NCI-H2107 (cell line): ENCODE data around the gene GSK3A.

Experiments
- DNase-seq: peaks from one replicate; lab custom pipeline; 2025; lab: John Stamatoyannopoulos, UW

GSK3A gene

GRCh38 chr19:42225718-42226292, 16.6 kb downstream of the GSK3A start:
- DNase-seq: no peak

- DNase-seq: no peak
Observed at GRCh38 chr19:42224940-42225717, 17.3 kb downstream of the GSK3A start.

- no peak for DNase-seq
Observed at GRCh38 chr19:42220751-42221097, 21.7 kb downstream of the GSK3A start.

GRCh38 chr19:42219812-42220750, 22.3 kb downstream of the GSK3A start, which contains the start of gene ZNF526:
Gene ZNF526, plus strand, starts transcription at chr19:42220312. Its CDS starts 4,092 bp downstream, at chr19:42224404.
- peak; percentile 91 for DNase-seq

GRCh38 chr19:42217520-42218437, 24.6 kb downstream of the GSK3A start, which contains the start of gene DEDD2:
Gene DEDD2, minus strand, starts transcription at chr19:42217677. Its CDS starts 670 bp downstream, at chr19:42217007.
- DNase-seq: peak; percentile 94

- DNase-seq: no peak
Observed at GRCh38 chr19:42216653-42217519, 25.5 kb downstream of the GSK3A start.

- DNase-seq: no peak
Observed at GRCh38 chr19:42214810-42215485, 27.5 kb downstream of the GSK3A start.

GRCh38 chr19:42212886-42213285, 29.5 kb downstream of the GSK3A start:
- DNase-seq: no peak

GRCh38 chr19:42208612-42209011, 33.8 kb downstream of the GSK3A start:
- no peak for DNase-seq

GRCh38 chr19:42207767-42208271, 34.6 kb downstream of the GSK3A start:
- DNase-seq: no peak

- no peak for DNase-seq
Observed at GRCh38 chr19:42206871-42207755, 35.3 kb downstream of the GSK3A start.

GRCh38 chr19:42204664-42205063, 37.7 kb downstream of the GSK3A start:
- DNase-seq: no peak

GRCh38 chr19:42203700-42204099, 38.7 kb downstream of the GSK3A start:
- DNase-seq: no peak

GRCh38 chr19:42202290-42202880, 40.0 kb downstream of the GSK3A start:
- no peak for DNase-seq

GRCh38 chr19:42201489-42202289, 40.7 kb downstream of the GSK3A start:
- no peak for DNase-seq

- no peak for DNase-seq
Observed at GRCh38 chr19:42200116-42200715, 42.2 kb downstream of the GSK3A start.
